ENCODE results near the gene TNRC18.
"Not testable (repeated sequence)": the region's sequence is repeated elsewhere in the genome, so short reads cannot be mapped to it uniquely, and the experiment has no call there.

TNRC18 gene

DNA sequence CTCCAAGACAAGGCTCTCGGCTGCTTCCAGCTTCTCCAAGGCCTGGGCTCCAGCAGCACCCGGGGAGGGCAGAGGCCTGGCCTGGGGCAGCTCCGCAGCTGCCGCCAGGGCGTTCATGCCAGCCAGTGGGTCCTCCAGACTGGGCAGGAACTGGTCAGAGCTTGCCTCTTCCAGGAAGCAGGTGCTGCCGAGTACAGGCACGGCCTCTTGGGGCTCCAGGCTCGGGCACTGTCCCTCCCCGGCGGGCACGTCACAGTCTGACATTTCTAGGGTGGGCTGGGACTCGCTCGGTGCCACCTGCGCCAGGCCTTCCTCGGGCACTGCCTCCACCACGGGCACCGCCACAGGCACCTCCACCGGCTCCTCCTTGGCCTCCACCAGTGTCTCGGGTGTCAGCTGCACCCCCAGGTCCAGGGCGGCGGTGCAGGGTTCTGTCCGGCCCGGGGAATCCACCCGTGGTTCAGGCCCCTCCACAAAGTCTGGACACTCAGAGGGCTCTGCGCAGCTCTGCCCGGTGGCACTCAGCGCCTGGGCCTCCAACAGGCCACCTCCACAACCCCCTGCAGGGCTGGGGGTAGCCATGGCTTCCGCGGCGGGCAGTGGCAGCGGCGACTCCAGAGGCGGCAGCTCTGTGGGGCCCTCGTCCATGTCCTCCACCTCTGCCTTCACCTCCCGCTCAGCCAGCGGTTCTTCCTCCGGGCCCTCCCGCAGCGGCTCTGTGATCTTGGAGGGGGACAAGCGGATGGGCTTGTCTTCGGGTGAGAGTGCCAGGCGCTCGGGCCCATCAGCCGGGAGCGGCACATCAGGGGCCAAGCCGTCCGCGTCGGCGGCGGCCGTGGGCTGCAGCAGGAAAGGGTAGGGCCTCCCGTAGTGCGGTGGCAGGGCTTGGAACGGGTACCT, 52.9 kb downstream of the TNRC18 start:
- no peak for DNase-seq

DNA sequence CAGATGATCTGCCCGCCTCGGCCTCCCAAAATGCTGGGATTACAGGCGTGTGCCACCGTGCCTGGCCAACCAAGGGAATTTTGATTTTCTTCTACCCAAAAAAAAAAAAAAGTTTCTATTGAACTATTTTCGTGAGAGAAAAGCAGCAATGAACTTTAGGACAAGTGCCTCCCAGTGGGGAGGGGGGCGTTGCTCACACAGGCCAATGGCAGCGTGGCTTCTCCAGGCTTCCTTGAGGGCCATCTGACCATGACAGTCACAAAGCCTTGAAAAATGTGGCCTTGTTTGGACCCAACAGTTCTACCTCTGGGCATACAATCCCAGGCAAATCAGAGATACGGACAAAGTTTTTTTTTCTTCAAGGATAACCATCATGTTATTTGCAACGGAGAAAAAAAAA, 56.0 kb downstream of the TNRC18 start:
- DNase-seq: no peak

DNA sequence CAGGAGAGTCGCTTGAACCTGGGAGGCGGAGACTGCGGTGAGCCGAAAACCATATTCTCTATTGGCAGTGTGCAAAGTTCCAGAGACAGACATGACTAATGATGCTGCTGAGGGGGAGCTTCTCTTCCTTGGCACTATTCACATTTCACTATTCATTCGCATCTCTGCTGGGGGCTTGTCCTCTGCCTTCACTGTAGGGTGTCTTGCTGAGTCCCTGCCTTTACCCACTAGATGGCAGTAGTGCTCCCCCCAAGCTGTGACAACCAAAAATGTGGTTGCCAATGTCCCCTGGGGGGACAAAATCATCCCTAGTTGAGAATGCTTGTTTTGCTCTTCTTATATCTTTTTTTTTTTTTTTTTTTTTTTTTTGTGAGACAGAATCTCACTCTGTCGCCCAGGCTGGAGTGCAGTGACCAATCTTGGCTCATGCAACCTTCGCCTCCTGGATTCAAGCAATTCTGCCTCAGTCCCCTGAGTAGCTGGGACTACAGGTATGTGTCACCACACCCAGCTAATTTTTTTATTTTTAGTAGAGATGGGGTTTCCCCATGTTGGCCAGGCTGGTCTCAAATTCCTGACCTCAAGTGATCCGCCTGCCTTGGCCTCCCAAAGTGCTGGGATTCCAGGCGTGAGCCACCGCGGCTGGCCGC, 57.5 kb downstream of the TNRC18 start:
- DNase-seq: peak; percentile 72

DNA sequence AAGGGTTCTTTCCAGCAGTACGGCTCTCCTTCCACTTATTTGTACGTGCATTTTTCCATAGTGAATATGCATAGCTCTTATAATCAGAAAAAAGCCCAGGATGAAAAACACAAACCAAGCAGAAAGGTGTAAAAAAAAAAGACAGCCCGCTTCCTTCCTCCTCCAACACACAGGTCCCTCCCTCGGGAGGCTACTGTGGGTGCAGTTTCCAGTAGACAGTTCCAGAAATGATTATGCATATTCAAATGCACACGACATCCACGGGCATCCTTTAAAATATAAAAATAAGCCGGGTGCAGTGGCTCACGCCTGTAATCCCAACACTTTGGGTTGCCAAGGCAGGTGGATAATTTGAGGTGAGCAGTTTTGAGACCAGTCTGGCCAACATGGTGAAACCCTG, 59.9 kb downstream of the TNRC18 start:
- DNase-seq: no peak

DNA sequence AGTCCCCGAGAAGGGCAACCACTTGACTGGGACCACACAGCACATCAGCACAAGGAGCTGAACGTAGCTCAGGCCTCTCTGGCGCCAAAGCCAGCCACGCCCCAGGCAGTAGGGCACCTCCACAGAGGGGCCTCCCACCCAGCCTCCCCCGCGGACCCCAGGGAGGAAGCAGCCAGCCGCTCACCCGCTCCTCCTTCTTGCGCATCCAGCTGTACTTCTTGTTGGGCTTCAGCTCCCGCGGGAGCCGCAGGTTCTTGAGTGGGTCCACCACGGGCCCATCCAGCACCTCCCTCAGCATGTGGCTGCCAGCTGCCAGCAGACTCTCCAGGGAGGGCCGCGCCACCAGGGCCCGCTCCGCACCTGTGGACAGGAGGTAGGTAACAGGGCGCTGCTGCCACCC, 61.2 kb downstream of the TNRC18 start:
- no peak for DNase-seq

DNA sequence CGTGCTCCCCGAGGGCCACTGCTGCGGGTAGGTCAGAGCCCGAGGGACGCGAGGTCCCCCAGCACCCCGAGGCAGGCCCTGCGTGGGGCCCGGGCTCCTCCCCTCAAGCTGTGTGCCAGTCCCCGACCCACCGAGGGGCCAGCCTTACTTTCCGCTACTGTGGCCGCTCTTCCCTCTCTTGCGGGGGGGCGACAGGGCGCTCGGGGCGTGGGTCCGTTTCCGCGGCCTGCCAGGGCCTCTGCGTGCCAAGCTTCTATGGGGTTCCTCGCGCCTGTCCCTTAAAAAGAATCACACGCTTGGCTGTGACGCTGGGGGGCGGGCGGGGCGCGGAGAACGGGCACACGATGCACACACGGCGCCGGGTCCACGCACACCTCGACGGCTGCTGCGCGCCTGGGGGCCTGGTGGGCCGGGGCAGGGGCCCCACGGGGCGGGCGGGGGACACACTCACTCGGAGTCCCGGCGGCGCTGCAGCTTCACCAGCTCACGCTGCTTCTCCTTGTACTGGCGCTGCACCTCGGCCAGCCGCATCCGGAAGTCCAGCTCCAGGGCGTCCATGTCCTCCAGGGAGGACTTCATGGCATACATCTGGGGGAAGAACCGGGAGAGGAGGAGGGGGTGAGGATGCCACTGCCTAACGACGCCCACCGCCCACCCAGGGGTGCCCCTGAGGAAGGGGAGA, 62.0 kb downstream of the TNRC18 start:
- DNase-seq: no peak

DNA sequence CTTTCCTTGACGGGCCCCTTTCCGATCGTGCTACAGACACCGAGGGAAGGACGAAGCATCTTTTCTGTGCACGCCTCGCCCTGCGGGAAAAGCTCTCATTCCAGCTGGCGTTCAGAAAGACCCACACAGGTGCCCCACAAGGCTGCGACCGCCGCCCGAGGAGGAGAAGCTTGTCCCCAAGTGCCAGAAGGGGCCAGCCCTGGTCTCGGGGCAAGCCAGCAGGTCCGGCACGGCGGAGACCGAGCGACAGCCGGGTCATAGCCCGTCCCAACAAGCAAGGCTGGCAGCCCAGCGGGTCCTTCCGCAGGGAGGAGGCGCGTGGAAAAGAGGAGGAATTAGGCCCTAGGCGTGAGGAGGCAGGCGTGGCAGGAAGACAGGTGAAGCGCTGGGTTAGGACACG, 62.7 kb downstream of the TNRC18 start:
- DNase-seq: no peak

DNA sequence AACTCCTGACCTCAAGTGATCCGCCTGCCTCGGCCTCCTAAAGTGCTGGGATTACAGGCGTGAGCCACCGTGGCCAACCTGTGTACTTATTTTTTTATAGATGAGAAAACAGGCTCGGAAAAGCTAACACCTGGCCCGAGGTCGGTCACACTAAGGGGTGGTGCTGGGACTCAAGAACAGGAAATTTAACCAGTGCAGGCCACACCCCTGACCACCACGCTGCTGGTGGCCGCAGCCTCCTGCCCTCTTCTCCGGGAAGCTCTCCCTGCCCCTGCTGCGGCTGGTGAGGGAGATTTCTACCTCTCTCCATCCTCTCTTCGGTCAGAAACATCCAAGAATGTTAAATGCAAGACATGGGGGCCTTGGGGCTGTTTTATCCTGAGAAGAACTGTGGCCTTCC, 63.2 kb downstream of the TNRC18 start:
- no peak for DNase-seq

DNA sequence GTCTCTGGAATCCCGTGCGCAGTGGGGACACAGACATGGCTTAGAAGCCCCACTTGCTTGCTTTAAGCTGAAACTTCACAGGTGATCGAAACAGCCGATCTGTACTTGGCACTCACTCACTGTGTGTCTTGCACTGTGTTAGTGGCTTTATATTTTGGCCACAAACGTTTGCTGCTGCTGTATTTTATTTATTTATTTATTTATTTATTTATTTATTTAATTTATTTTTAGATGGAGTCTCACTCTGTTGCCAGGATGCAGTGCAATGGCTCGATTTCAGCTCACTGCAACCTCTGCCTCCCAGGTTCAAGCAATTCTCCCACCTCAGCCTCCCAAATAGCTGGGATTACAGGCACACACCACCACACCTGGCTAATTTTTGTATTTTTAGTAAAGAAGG, 63.6 kb downstream of the TNRC18 start:
- not testable (repeated sequence) for DNase-seq

DNA sequence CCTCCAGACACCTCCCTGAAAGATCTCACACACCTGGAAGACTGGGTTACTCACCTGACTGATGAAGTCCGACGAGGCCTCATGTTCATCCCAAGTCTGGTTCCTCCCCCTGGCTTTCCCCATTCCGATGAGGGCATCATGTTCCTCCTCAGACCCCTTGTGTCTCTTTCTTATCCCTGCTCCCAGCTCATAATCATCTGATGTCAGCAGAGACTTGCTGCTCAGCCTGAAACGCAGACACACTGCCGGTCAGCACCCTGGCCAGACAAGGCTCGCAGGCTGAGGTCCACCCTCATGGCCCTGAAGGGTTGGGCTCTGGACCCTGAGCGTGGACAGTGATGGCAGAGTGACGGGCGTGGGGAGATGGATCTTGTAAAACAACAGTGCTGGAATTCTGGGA, 64.3 kb downstream of the TNRC18 start:
- DNase-seq: no peak

DNA sequence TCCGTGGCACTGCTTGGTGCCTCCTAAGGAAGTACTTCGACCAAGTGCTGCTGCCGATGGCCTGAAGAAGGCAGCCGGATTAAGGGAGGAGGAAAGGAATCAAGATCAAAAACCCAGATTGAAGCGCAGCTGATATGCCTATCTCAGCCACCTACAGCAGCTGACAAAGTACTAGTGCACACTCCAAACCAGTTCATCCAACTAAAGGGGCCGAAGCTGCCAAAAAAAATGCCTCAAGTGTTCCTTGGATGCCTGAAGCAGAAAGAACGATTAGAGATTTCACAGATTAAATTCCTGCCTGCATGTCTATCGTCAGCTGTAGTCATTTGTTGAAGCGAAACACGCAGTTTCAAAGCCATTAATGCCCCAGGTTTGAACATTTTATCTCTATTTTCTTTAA, 65.7 kb downstream of the TNRC18 start:
- DNase-seq: no peak

DNA sequence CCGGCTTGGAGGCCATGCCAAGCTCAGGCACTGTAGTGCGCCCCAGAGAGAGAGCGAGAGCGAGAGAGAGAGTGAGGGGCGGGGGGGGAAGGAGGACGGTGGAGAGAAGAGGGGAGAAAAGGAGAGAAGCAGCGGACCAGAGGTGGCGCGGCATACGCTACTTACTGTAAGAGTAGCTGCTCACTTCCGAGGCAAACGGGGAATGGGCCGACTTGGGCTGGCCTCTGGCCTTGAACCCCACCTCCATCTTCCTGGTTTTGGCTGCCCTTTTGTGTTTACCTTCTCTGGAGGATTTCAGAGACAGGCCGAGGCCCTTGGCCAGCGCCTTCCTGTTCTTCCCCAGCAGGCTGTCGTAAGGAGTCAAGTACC, 66.9 kb downstream of the TNRC18 start:
- no peak for DNase-seq

DNA sequence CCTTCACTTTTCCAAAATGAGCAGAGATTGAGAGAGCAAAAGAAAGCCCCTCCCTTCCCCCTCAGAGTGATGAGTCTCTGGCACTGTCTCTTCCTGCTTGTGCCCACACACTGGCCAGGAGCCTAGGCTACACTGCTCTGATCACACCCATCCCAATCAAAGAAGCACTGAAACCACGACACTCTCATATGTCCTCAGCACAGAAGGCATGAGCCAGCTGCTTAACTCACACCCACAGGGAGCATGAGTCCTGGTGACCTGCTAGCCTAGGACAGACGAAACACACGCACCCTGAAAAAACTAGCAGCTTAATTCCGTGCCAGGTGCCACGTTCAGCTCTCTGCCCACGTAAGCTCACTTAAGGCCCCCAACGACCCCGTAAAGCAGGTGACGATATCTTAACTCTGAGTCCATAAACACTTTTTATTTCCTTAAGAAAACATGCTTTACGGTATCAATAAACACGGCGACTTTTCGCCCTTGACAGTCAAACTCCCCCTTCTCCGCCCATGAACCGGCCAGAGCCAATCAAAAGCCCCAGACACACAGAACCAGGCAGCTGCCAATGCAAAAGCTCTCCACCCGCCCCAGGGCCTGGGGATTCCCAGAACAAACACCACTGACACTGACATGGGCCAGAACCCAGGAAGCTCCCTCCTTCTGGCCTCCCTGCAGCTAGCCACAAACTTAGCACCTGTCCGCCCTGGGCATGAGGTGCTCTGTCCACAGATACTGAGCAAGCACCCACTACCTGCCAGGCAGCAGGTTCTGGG, 69.0 kb downstream of the TNRC18 start:
- no peak for DNase-seq

DNA sequence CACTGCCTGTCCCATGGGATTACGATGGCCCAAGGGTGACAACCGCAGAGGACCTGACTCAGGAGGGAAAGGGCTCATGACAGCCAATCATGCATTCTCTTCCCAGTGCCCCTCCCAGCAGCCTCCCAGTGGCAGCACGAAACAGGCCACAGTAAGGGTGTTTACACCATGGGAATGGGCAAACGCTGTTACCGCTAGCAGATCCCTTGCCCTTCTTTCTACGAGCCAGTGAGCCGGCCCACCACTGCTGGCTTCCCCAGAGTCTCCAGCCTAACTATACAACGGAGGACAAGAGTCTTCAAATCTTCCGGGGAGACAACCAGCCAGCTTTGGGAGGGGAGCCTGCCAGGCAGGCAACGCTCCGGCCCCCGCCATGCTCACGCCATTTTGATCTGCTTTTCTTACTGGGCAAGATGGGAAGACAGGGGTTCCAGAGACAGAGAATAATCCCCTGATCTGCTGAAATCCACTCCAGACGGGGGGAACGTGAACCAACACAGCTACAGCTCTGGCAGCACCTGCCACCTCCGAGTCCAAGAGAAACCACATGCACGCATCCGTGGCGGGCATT, 71.1 kb downstream of the TNRC18 start:
- no peak for DNase-seq

DNA sequence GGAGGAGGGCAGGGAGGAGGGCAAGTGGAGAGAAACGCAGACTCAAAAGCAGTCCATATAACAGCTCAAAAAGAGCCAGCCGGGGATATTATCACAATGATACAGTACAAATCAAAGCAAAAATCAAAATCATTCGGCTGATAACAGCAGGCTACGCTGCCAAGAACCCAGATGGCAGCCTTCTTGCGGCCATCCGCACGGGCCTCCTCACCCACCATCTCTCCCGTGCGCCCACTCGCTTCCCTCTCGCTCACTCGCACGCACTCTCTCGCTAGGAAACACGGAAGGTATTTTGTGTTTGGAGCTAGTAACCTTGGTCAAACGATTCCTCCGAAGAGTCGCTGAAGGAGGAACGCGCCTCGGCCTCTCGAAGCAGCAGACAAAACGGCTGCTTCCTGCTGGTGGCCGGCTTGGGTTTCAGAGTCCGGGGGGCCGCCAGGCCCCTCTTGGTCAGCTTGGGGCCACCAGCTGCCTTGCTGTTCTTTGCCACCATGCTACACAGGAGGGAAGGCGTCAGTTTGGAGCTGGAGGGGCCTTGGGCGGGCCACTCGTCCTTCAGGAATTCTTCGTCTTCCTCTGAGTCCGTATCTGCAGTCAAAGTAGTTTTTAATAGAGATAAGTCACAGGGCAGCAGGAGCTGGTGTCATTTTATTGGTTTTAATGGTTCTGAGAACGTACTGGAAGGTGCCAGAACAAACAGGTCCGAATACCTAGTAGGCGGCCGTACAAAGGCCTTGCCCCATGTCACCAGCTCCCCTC, 71.9 kb downstream of the TNRC18 start:
- no peak for DNase-seq

DNA sequence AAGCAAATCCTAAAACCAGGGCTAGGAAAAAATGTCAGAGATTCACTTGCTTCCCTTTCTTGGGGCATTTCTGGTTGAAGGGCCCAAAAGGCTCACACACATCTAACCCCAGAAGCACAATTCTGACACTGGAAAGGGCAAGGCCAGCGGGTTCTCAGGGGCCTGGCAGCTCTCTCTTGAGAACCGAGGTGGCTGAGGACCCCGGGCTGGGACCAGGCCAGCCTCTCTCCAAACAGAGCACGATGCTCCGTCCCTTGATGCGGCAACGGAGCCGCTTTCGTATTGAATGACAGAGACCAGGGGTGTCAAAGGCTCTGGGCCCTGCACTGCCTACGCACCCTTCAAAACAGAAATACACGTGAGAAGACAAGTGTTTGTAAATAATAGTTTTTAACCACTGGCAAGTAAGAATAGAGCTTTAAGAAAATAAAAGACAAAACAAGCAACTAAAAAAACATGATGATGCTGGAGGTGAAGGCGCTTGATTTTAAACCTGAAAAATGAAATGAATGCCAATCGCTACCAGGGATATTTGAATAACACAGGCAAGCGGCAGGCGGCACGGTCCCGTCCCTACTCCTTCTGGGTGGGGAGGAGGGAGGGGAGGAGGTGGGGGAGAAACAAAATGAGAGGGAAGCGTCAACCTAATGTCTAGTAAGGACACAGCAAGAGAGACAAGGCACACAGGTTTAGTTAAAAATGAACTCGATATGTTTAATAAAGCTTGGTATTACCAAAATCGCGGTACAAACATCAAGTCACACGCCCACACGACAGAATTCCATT, 72.8 kb downstream of the TNRC18 start:
- no peak for DNase-seq

DNA sequence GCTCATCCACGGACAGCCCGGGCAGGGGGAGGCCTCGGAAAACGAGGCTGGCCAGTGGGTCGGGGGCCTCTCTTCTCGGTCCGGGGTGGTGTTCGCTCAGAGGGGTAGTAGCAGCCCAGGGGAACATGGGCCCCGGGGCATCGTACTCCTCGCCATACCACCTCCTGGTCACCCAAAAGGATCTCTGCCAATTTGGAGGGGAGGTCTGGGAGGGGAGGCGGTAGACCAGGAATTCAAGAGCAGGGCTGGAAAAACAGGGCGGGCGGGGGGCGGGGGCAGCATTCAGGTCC, 73.5 kb downstream of the TNRC18 start:
- no peak for DNase-seq

DNA sequence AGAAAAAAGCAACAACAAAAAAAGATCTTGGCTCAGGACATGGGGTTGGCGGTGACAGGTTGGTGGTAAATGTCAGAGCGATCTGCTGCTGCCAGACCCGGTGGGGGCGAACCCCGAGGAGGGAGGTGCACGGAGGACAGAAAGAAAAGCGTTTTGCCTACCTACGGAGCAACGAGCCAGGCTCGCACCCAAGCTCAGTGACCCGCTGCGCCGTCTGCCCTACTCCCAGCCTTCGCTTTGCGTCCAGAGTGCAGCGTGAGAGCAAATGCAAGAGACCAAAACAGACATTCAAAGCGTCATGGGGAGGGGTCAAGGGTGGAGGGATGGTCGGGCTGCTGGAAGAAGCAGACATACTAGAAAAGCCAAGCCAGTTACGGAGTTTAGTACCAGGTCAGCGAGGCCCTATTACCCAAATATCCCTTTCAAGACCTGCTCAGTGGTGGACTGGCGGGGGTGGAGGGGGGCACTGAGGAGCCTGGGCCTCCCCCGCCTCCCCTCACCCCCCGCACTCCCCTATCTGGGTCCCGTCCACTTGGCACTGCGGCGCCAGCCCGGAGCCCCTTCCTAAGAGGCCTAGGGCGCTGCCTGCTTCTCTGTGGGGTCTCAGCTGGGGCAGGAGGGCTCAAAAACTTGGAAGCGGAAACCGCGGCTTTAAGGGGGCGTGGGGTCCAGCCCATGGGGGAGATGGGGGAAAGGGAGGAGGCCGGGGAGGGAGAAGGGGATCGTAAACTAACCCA, 74.0 kb downstream of the TNRC18 start:
- DNase-seq: no peak

DNA sequence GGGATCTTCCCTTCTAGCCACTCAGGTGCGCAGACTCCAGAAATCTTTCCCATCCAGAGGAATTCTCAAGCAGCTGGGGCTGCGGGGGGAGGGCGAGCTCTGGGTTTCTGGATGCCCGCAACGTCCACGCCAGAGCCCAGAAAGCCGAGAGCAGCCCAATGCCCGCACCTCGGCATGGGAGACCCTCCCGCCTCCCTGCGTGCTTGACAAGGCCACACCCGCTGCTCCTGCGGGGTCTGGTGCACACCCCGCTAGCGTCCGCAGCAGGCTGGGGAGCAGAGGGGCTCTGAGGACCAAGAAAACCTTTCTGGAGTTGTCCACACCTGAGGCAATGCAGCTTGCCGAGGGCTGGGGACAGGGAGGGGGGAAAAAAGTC, 74.6 kb downstream of the TNRC18 start:
- DNase-seq: no peak

DNA sequence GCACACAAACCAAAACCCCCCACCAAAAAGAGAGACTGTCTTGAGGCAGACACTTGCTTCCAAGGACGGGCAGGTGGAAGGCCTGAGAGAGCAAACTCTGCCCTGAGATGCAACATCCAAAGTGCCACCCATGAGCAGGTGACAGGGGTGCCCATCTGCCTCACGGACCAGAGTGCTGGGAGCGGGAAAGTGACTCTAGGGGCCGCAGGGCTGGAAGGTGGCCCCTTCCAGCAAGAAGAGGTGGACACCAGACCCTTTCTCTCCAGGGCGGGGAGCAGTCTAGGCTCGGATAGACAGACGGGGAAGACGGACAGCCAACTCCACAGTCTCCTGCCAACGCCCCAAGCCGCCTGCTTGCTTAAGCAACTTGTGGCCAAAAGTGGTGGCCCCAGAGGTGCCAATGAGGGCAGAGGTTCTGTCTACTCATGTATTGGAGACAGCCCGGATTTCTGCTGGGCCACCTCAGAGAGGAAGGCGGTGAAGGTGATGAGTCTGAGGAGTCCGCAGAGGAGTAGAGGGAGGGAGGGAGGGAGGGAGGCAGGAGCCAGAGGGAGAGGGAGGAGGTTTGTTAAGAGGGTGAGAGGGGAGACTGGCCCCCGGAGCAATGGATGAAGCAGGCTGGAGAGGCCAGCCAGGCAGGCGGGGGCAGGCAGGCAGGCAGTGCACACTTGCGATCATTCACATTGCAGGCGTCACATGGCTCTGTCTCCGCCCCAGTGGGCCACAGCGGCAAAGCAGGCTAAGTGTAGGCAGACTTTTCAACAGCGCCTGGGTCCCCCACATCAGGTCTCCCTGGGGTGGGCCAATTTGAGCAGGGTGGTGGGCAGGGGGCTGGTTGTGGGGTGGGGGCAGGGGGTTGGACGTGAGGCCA, 75.3 kb downstream of the TNRC18 start:
- DNase-seq: no peak

Data from stimulated activated CD4-positive, alpha-beta T cell treated with anti-CD3 and anti-CD28 coated beads, Interleukin-4, amount 100 ng/mL, for 24 hours (primary cell).